ENCODE measurements around the gene TMEM50B. TPM values are rescaled to one million over a fixed set of nuclear protein-coding genes. Genes with fewer than 3 reads are reported as not detected.

TMEM50B gene
- total and polyA plus RNA-seq, 8 donors, result 20.3 to 97.3 (median 46.8) TPM

- WGBS, 5 donors, result 89 to 97% (median 97%) methylated on average over 5 of the region's 5 CpGs
- no peak for DNase-seq
- intact Hi-C loops (cut with DNase I; ENCODE audit: low total_unique reads), result no loop called here
- Histone ChIP-seq H3K27ac (no peak overlapping the region), H3K27me3 (no peaks in the 10 kb centered on the region), H3K36me3 (peaks cover 21 to 92% (median 84%) of the 10 kb centered on the region in 4 donors), H3K4me1 (peaks cover 19 to 43% (median 35%) of the 10 kb centered on the region in 4 donors), H3K9me3 (no peaks in the 10 kb centered on the region), H3K4me3 (no peak overlapping the region)
- TF ChIP-seq, protein P1, sequence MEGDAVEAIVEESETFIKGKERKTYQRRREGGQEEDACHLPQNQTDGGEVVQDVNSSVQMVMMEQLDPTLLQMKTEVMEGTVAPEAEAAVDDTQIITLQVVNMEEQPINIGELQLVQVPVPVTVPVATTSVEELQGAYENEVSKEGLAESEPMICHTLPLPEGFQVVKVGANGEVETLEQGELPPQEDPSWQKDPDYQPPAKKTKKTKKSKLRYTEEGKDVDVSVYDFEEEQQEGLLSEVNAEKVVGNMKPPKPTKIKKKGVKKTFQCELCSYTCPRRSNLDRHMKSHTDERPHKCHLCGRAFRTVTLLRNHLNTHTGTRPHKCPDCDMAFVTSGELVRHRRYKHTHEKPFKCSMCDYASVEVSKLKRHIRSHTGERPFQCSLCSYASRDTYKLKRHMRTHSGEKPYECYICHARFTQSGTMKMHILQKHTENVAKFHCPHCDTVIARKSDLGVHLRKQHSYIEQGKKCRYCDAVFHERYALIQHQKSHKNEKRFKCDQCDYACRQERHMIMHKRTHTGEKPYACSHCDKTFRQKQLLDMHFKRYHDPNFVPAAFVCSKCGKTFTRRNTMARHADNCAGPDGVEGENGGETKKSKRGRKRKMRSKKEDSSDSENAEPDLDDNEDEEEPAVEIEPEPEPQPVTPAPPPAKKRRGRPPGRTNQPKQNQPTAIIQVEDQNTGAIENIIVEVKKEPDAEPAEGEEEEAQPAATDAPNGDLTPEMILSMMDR (IDR thresholded peaks at IDR 0.05), result no peak
- TF ChIP-seq POLR2A (IDR thresholded peaks at IDR 0.05) (no peak), EP300 (IDR thresholded peaks at IDR 0.05) (no peak), POLR2AphosphoS5 (IDR thresholded peaks at IDR 0.05) (no peak)
Measured at GRCh38 chr21:33421713-33422393, 57.9 kb downstream of the TMEM50B start.

- peak; percentile 40 to 66 for DNase-seq
- H3K9me3 ChIP-seq, result no peaks in the 10 kb centered on the region
- 84 to 90% (median 89%) methylated on average over 12 of the region's 12 CpGs for WGBS, 5 donors
- intact Hi-C loops (cut with DNase I; ENCODE audit: low total_unique reads), result no loop called here
- H3K27ac ChIP-seq, result peak overlapping the region; percentile 36 to 81 (median 66)
- peak in 2 of 3 donors; percentile 29 to 70 for TF ChIP-seq POLR2AphosphoS5 (IDR thresholded peaks at IDR 0.05)
- TF ChIP-seq, protein P1 (IDR thresholded peaks at IDR 0.05), result no peak
- no peak for TF ChIP-seq EP300 (IDR thresholded peaks at IDR 0.05)
- H3K4me3 ChIP-seq, result no peak overlapping the region
- peaks cover 11 to 41% (median 30%) of the 10 kb centered on the region in 4 donors for H3K4me1 ChIP-seq
- no peaks in the 10 kb centered on the region for H3K27me3 ChIP-seq
- peaks cover 32 to 92% (median 83%) of the 10 kb centered on the region in 4 donors for H3K36me3 ChIP-seq
Measured at GRCh38 chr21:33419538-33420123, 60.1 kb downstream of the TMEM50B start.

- peaks cover 24 to 91% (median 75%) of the 10 kb centered on the region in 4 donors for H3K36me3 ChIP-seq
- H3K4me3 ChIP-seq, result no peak overlapping the region
- 53 to 62% (median 57%) methylated on average over 2 of the region's 2 CpGs for WGBS, 5 donors
- DNase-seq, result peak in 1 of 2 donors; percentile 60
- TF ChIP-seq POLR2A (IDR thresholded peaks at IDR 0.05) (no peak), POLR2AphosphoS5 (IDR thresholded peaks at IDR 0.05) (no peak), EP300 (IDR thresholded peaks at IDR 0.05) (no peak)
- TF ChIP-seq, protein P1 (IDR thresholded peaks at IDR 0.05), result no peak
- no peaks in the 10 kb centered on the region for H3K27me3 ChIP-seq
- H3K27ac ChIP-seq, result peak overlapping the region in 4 of 5 donors; percentile 49 to 81 (median 68)
- intact Hi-C loops (cut with DNase I; ENCODE audit: low total_unique reads), result no loop called here
- peaks cover 11 to 50% (median 37%) of the 10 kb centered on the region in 4 donors for H3K4me1 ChIP-seq
- H3K9me3 ChIP-seq, result no peaks in the 10 kb centered on the region
Measured at GRCh38 chr21:33418691-33419090, 61.1 kb downstream of the TMEM50B start.

- H3K27ac ChIP-seq, result peak overlapping the region in 1 of 5 donors; percentile 80
- TF ChIP-seq, protein P1 (IDR thresholded peaks at IDR 0.05), result no peak
- TF ChIP-seq EP300 (IDR thresholded peaks at IDR 0.05) (no peak), POLR2AphosphoS5 (IDR thresholded peaks at IDR 0.05) (no peak), POLR2A (IDR thresholded peaks at IDR 0.05) (no peak)
- no peaks in the 10 kb centered on the region for H3K27me3 ChIP-seq
- 82 to 91% (median 85%) methylated on average over 10 to 11 of the region's 11 CpGs for WGBS, 5 donors
- peaks cover 11 to 66% (median 55%) of the 10 kb centered on the region in 4 donors for H3K36me3 ChIP-seq
- H3K4me3 ChIP-seq, result no peak overlapping the region
- DNase-seq, result no peak
- H3K9me3 ChIP-seq, result no peaks in the 10 kb centered on the region
- peaks cover 34 to 77% (median 62%) of the 10 kb centered on the region in 4 donors for H3K4me1 ChIP-seq
- intact Hi-C loops (cut with DNase I; ENCODE audit: low total_unique reads), result no loop called here
Measured at GRCh38 chr21:33414926-33415325, 64.8 kb downstream of the TMEM50B start.

All from stomach (tissue), 9 donors.